PC-9 (cell line): ENCODE results near the gene SLC25A4. TPM values are rescaled to one million over a fixed set of nuclear protein-coding genes. Genes with fewer than 3 reads are reported as not detected.
A peak's percentile ranks its signal among the peaks of the same experiment; 100 is the strongest.

Source experiments
- BruUV-seq: library from RNA; stranded (reverse); fragments of 400-500 nt; replicated peaks from 2 replicates; lab custom pipeline; 2021; lab: Mats Ljungman, UMichigan
- CTCF ChIA-PET: fragments of 300-600 bp; sonication (Branson Sonifier 250); formaldehyde crosslinking; loops from one replicate; lab custom pipeline; 2022; ENCODE audit warnings: antibody characterized with exemption; lab: Charles Lee
- POLR2A ChIA-PET: fragments of 300-600 bp; sonication (Branson Sonifier 250); formaldehyde crosslinking; loops from one replicate; lab custom pipeline; 2022; ENCODE audit warnings: antibody characterized with exemption; ENCODE audit not compliant: unreplicated experiment; lab: Charles Lee
- DNase-seq, 2 experiments: peaks; one replicate each; pipeline versions ENCODE4 v3.0.0 to v3.0.0-alpha.2; 2015 to 2022; ENCODE audit warnings: mixed read lengths in 1 of 2
- H2AFZ ChIP-seq: fragments of 200-600 bp; sonication (generic); 2 replicates; pipeline ENCODE4 v1.8.1; 2017; ENCODE audit warnings: antibody characterized with exemption
- H3F3A ChIP-seq: fragments of 200-600 bp; sonication (generic); 2 replicates; pipeline ENCODE4 v1.8.1; 2017; ENCODE audit warnings: antibody characterized with exemption, mild to moderate bottlenecking, low read depth; ENCODE audit not compliant: insufficient read depth
- H3K27ac ChIP-seq: fragments of 200-600 bp; sonication (generic); 2 replicates; pipeline ENCODE4 v1.6.1; 2016; ENCODE audit warnings: mixed run types
- H3K27me3 ChIP-seq: fragments of 200-600 bp; sonication (generic); 2 replicates; pipeline ENCODE4 v1.6.1; 2016; ENCODE audit warnings: low read depth, mixed run types; ENCODE audit not compliant: insufficient read depth
- H3K36me3 ChIP-seq: fragments of 200-600 bp; sonication (generic); 2 replicates; pipeline ENCODE4 v1.6.1; 2016; ENCODE audit warnings: low read depth, mixed run types
- H3K4me1 ChIP-seq: fragments of 200-600 bp; sonication (generic); replicated peaks from 2 replicates; pipeline ENCODE4 v1.6.1; 2016; ENCODE audit warnings: mixed run types; ENCODE audit not compliant: insufficient read depth
- H3K4me2 ChIP-seq: fragments of 200-600 bp; sonication (generic); 2 replicates; pipeline ENCODE4 v1.6.1; 2017; ENCODE audit warnings: mixed run types
- H3K4me3 ChIP-seq: fragments of 200-600 bp; sonication (generic); 2 replicates; pipeline ENCODE4 v1.6.1; 2016; ENCODE audit warnings: mixed run types
- H3K79me2 ChIP-seq: fragments of 200-600 bp; sonication (generic); 2 replicates; pipeline ENCODE4 v1.6.1; 2017; ENCODE audit warnings: low read depth, mixed run types
- H3K9me2 ChIP-seq: fragments of 200-600 bp; sonication (generic); 2 replicates; pipeline ENCODE4 v1.8.1; 2017; ENCODE audit warnings: mild to moderate bottlenecking; ENCODE audit not compliant: insufficient read depth
- H3K9me3 ChIP-seq: fragments of 200-600 bp; sonication (generic); 2 replicates; pipeline ENCODE4 v1.8.1; 2016; ENCODE audit warnings: low read depth; ENCODE audit not compliant: insufficient read depth
- H4K20me1 ChIP-seq: fragments of 200-600 bp; sonication (generic); 2 replicates; pipeline ENCODE4 v1.8.1; 2017; ENCODE audit not compliant: insufficient read depth
- EZH2 ChIP-seq: fragments of 200-600 bp; sonication (generic); IDR thresholded peaks from 2 replicates; pipeline ENCODE4 v1.8.0; 2017; ENCODE audit warnings: antibody characterized with exemption, low read depth
- intact Hi-C: fragments of 100-400 bp; cut with micrococcal nuclease; formaldehyde crosslinking; loops from one replicate; pipeline ENCODE4 v1.10.0; 2022; ENCODE audit not compliant: unreplicated experiment
- total RNA-seq: library from RNA; stranded (reverse); gene quantifications from 2 replicates; pipeline ENCODE4 v1.2.3, GENCODE V29; 2021
- TF ChIP-seq, protein P1 (sequence below): fragments of 200-600 bp; sonication (generic); conservative IDR thresholded peaks from 2 replicates; pipeline ENCODE4 v1.6.1; 2017; ENCODE audit warnings: mixed run types, antibody characterized with exemption, mild to moderate bottlenecking, moderate library complexity

Gene SLC25A4
- total RNA-seq, 1 experiment from 2014 or later: 15.6 TPM

DNA sequence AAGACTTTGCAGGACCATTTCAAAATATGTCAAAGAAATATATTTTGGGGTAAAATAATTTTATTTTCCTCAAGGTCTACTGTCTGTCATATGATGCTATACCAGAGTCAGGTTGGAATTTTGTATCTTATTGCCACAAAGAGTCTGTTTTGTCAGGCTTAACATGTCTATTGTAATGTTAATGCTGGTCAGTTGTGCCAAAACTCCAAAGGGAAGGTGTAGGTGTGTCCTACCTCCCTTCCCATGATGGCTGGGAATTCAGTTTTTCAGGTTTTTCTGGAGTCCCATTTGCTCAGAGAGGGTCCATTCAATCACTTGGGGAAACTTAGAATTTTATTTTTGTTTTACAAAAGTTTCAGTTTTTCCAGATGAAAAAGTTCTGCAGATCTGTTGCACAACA, 33.3 kb upstream of the SLC25A4 start:
- H3K9me3 ChIP-seq: no peaks in the 10 kb centered on the region
- intact Hi-C loops: no loop called here
- no peak overlapping the region for H3K4me3 ChIP-seq
- CTCF ChIA-PET: no interaction called here
- no peaks in the 10 kb centered on the region for H3K27me3 ChIP-seq
- H3K27ac ChIP-seq: no peak overlapping the region
- POLR2A ChIA-PET: no interaction called here
- no peak overlapping the region for H3K4me2 ChIP-seq
- no peaks in the 10 kb centered on the region for H3K9me2 ChIP-seq
- DNase-seq: no peak
- H4K20me1 ChIP-seq: no peaks in the 10 kb centered on the region
- no peak for TF ChIP-seq EZH2
- TF ChIP-seq, protein P1, sequence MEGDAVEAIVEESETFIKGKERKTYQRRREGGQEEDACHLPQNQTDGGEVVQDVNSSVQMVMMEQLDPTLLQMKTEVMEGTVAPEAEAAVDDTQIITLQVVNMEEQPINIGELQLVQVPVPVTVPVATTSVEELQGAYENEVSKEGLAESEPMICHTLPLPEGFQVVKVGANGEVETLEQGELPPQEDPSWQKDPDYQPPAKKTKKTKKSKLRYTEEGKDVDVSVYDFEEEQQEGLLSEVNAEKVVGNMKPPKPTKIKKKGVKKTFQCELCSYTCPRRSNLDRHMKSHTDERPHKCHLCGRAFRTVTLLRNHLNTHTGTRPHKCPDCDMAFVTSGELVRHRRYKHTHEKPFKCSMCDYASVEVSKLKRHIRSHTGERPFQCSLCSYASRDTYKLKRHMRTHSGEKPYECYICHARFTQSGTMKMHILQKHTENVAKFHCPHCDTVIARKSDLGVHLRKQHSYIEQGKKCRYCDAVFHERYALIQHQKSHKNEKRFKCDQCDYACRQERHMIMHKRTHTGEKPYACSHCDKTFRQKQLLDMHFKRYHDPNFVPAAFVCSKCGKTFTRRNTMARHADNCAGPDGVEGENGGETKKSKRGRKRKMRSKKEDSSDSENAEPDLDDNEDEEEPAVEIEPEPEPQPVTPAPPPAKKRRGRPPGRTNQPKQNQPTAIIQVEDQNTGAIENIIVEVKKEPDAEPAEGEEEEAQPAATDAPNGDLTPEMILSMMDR: no peak
- H2AFZ ChIP-seq: no peak overlapping the region
- no TSS peak for BruUV-seq
- peaks cover 11% of the 10 kb centered on the region for H3K4me1 ChIP-seq
- H3F3A ChIP-seq: peaks cover 6% of the 10 kb centered on the region; the same call in 1 of the 2 replicates
- no peaks in the 10 kb centered on the region for H3K79me2 ChIP-seq
- H3K36me3 ChIP-seq: no peaks in the 10 kb centered on the region

DNA sequence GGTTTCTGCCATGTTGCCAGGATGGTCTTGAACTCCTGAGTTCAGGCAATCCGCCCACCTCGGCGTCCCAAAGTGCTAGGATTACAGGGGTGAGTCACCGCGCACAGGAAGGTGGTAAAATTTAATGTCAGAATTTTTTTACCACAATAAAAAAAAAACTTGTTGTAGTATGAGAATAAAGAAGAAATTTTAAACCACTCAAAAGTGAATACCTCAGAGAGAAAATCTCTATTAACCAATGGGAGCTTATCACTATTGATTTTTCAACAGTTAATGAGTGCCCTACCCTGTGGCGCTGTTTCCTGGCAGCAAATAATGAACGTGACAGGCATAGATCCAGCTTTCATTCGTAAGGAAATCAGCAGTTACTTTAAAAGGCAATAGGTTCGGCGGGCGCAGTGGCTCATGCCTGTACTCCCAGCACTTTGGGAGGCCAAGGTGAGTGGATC, 32.7 kb upstream of the SLC25A4 start:
- TF ChIP-seq, protein P1: no peak
- TF ChIP-seq EZH2: no peak
- no peaks in the 10 kb centered on the region for H3K9me3 ChIP-seq
- no peaks in the 10 kb centered on the region for H3K36me3 ChIP-seq
- H3K4me2 ChIP-seq: no peak overlapping the region
- POLR2A ChIA-PET: no interaction called here
- no peak overlapping the region for H2AFZ ChIP-seq
- H3K9me2 ChIP-seq: no peaks in the 10 kb centered on the region
- H3K27ac ChIP-seq: no peak overlapping the region
- peaks cover 11% of the 10 kb centered on the region for H3K4me1 ChIP-seq
- no TSS peak for BruUV-seq
- H3F3A ChIP-seq: peaks cover 6% of the 10 kb centered on the region; the same call in 1 of the 2 replicates
- CTCF ChIA-PET: no interaction called here
- no peak overlapping the region for H3K4me3 ChIP-seq
- intact Hi-C loops: no loop called here
- no peaks in the 10 kb centered on the region for H4K20me1 ChIP-seq
- no peak for DNase-seq
- H3K79me2 ChIP-seq: no peaks in the 10 kb centered on the region
- H3K27me3 ChIP-seq: no peaks in the 10 kb centered on the region

DNA sequence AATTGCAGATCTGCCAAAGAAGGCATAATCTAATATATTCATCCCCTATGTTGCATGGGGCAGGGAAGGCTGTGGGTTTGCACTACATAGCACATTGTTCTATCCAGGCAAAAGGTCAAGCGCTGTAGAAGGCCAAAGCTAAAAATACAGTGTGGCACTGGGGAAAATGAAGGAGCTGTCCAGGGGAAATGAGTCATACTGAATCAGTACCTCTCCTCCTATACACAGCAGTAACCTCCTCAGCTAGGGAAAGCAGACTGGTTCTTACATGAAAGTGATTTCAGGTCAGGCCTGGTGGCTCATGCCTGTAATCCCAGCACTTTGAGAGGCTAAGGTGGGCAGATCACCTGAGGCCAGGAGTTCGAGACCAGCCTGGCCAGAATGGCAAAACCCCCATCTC, 31.0 kb upstream of the SLC25A4 start:
- no peak overlapping the region for H3K4me3 ChIP-seq
- peak overlapping the region; percentile 58 for H3K27ac ChIP-seq
- H2AFZ ChIP-seq: no peak overlapping the region
- no peaks in the 10 kb centered on the region for H3K27me3 ChIP-seq
- ChIA-PET POLR2A (interaction anchor here (0.6 kb wide), 1 partner anchor 31 kb away, joined by 3 read pairs; the partner anchor contains the start of gene SLC25A4), CTCF (interaction anchor here (1.1 kb wide), 1 partner anchor 16 kb away, joined by 4 read pairs; no protein-coding TSS in a partner anchor)
- no TSS peak for BruUV-seq
- 0 out of 2 replicates have a peak overlapping the region, but pooled peaks have one; percentile 5 for H3K4me2 ChIP-seq
- no peaks in the 10 kb centered on the region for H3K79me2 ChIP-seq
- H3K36me3 ChIP-seq: no peaks in the 10 kb centered on the region
- H3K4me1 ChIP-seq: peaks cover 11% of the 10 kb centered on the region
- intact Hi-C loops: no loop called here
- TF ChIP-seq, protein P1: no peak
- TF ChIP-seq EZH2: no peak
- H4K20me1 ChIP-seq: no peaks in the 10 kb centered on the region
- H3F3A ChIP-seq: peaks cover 6% of the 10 kb centered on the region; the same call in 1 of the 2 replicates
- H3K9me2 ChIP-seq: no peaks in the 10 kb centered on the region
- DNase-seq: peak; percentile 58 to 83
- no peaks in the 10 kb centered on the region for H3K9me3 ChIP-seq
